Stimulated activated naive CD8-positive, alpha-beta T cell treated with anti-CD3 and anti-CD28 coated beads, Interleukin-15, Interleukin-2, amounts not matched to agents 100 ng/mL and 50 ng/mL, for 24 hours (primary cell): ENCODE results near the gene THBD.

Experiments
- H3K27ac Mint-ChIP-seq: one replicate; pipeline ENCODE4 v1.8.0; 2021; ENCODE audit warnings: mild to moderate bottlenecking, mixed read lengths
- H3K27me3 Mint-ChIP-seq: one replicate; pipeline ENCODE4 v1.8.0; 2021; ENCODE audit warnings: mixed read lengths
- H3K36me3 Mint-ChIP-seq: one replicate; pipeline ENCODE4 v1.8.0; 2021; ENCODE audit warnings: low read depth, mixed read lengths
- H3K4me1 Mint-ChIP-seq: one replicate; pipeline ENCODE4 v1.8.0; 2021; ENCODE audit warnings: low read depth, mixed read lengths
- H3K4me3 Mint-ChIP-seq: one replicate; pipeline ENCODE4 v1.8.0; 2021; ENCODE audit warnings: mild to moderate bottlenecking, mixed read lengths
- H3K9me3 Mint-ChIP-seq: one replicate; pipeline ENCODE4 v1.8.0; 2021; ENCODE audit warnings: mixed read lengths

The THBD gene

GRCh38 chr20:23087587-23088251 lies 38.2 kb upstream of the THBD start:
- Mint-ChIP-seq H3K27me3 (no peaks in the 10 kb centered on the region), H3K36me3 (no peaks in the 10 kb centered on the region), H3K4me3 (no peak overlapping the region), H3K27ac (no peak overlapping the region), H3K9me3 (no peaks in the 10 kb centered on the region), H3K4me1 (no peaks in the 10 kb centered on the region)

- H3K4me1 Mint-ChIP-seq: no peaks in the 10 kb centered on the region
- no peak overlapping the region for H3K27ac Mint-ChIP-seq
- H3K27me3 Mint-ChIP-seq: no peaks in the 10 kb centered on the region
- H3K36me3 Mint-ChIP-seq: no peaks in the 10 kb centered on the region
- no peak overlapping the region for H3K4me3 Mint-ChIP-seq
- no peaks in the 10 kb centered on the region for H3K9me3 Mint-ChIP-seq
These were observed 37.5 kb upstream of the THBD start for GRCh38 chr20:23086931-23087411.

GRCh38 chr20:23086056-23086566 lies 36.6 kb upstream of the THBD start, which contains the start of gene CD93:
TSS of gene CD93 (minus strand) at chr20:23086324. CDS start at chr20:23086192, 132 bp downstream.
- Mint-ChIP-seq H3K9me3 (no peaks in the 10 kb centered on the region), H3K4me1 (no peaks in the 10 kb centered on the region), H3K4me3 (no peak within 1 kb of the TSS), H3K27ac (no peak within 1 kb of the TSS), H3K27me3 (no peaks in the 10 kb centered on the region), H3K36me3 (no peaks in the 10 kb centered on the region)

GRCh38 chr20:23085436-23086055 lies 36.1 kb upstream of the THBD start:
- Mint-ChIP-seq H3K27me3 (no peaks in the 10 kb centered on the region), H3K4me3 (no peak overlapping the region), H3K9me3 (no peaks in the 10 kb centered on the region), H3K36me3 (no peaks in the 10 kb centered on the region), H3K4me1 (no peaks in the 10 kb centered on the region), H3K27ac (no peak overlapping the region)

- Mint-ChIP-seq H3K4me1 (no peaks in the 10 kb centered on the region), H3K27ac (no peak overlapping the region), H3K36me3 (no peaks in the 10 kb centered on the region), H3K27me3 (no peaks in the 10 kb centered on the region), H3K9me3 (no peaks in the 10 kb centered on the region), H3K4me3 (no peak overlapping the region)
These were observed 35.4 kb upstream of the THBD start for GRCh38 chr20:23084845-23085365.

- H3K27ac Mint-ChIP-seq: no peak overlapping the region
- no peaks in the 10 kb centered on the region for H3K4me1 Mint-ChIP-seq
- H3K9me3 Mint-ChIP-seq: no peaks in the 10 kb centered on the region
- no peaks in the 10 kb centered on the region for H3K36me3 Mint-ChIP-seq
- no peaks in the 10 kb centered on the region for H3K27me3 Mint-ChIP-seq
- no peak overlapping the region for H3K4me3 Mint-ChIP-seq
These were observed 34.9 kb upstream of the THBD start for GRCh38 chr20:23084282-23084844.

- Mint-ChIP-seq H3K4me3 (no peak overlapping the region), H3K9me3 (no peaks in the 10 kb centered on the region), H3K27ac (no peak overlapping the region), H3K27me3 (peaks cover 3% of the 10 kb centered on the region), H3K4me1 (no peaks in the 10 kb centered on the region), H3K36me3 (no peaks in the 10 kb centered on the region)
These were observed 34.2 kb upstream of the THBD start for GRCh38 chr20:23083553-23084220.

GRCh38 chr20:23082846-23083552 lies 33.5 kb upstream of the THBD start:
- no peaks in the 10 kb centered on the region for H3K9me3 Mint-ChIP-seq
- no peaks in the 10 kb centered on the region for H3K4me1 Mint-ChIP-seq
- peaks cover 3% of the 10 kb centered on the region for H3K27me3 Mint-ChIP-seq
- H3K27ac Mint-ChIP-seq: no peak overlapping the region
- no peak overlapping the region for H3K4me3 Mint-ChIP-seq
- H3K36me3 Mint-ChIP-seq: no peaks in the 10 kb centered on the region

- Mint-ChIP-seq H3K36me3 (no peaks in the 10 kb centered on the region), H3K4me1 (no peaks in the 10 kb centered on the region), H3K27me3 (peaks cover 3% of the 10 kb centered on the region), H3K4me3 (no peak overlapping the region), H3K27ac (no peak overlapping the region), H3K9me3 (no peaks in the 10 kb centered on the region)
These were observed 31.9 kb upstream of the THBD start for GRCh38 chr20:23081263-23081819.

- no peak overlapping the region for H3K4me3 Mint-ChIP-seq
- H3K27me3 Mint-ChIP-seq: peaks cover 3% of the 10 kb centered on the region
- H3K9me3 Mint-ChIP-seq: no peaks in the 10 kb centered on the region
- no peaks in the 10 kb centered on the region for H3K36me3 Mint-ChIP-seq
- H3K4me1 Mint-ChIP-seq: no peaks in the 10 kb centered on the region
- H3K27ac Mint-ChIP-seq: no peak overlapping the region
These were observed 31.0 kb upstream of the THBD start for GRCh38 chr20:23080521-23080920.

GRCh38 chr20:23079926-23080325 lies 30.5 kb upstream of the THBD start:
- Mint-ChIP-seq H3K27ac (no peak overlapping the region), H3K4me1 (no peaks in the 10 kb centered on the region), H3K4me3 (no peak overlapping the region), H3K27me3 (peaks cover 6% of the 10 kb centered on the region), H3K36me3 (no peaks in the 10 kb centered on the region), H3K9me3 (no peaks in the 10 kb centered on the region)

- Mint-ChIP-seq H3K9me3 (no peaks in the 10 kb centered on the region), H3K27me3 (peaks cover 6% of the 10 kb centered on the region), H3K4me3 (no peak overlapping the region), H3K4me1 (no peaks in the 10 kb centered on the region), H3K36me3 (no peaks in the 10 kb centered on the region), H3K27ac (no peak overlapping the region)
These were observed 29.5 kb upstream of the THBD start for GRCh38 chr20:23079016-23079351.

- Mint-ChIP-seq H3K36me3 (no peaks in the 10 kb centered on the region), H3K9me3 (no peaks in the 10 kb centered on the region), H3K4me3 (no peak overlapping the region), H3K27me3 (peaks cover 6% of the 10 kb centered on the region), H3K27ac (no peak overlapping the region), H3K4me1 (no peaks in the 10 kb centered on the region)
These were observed 29.0 kb upstream of the THBD start for GRCh38 chr20:23078351-23079015.

- no peak overlapping the region for H3K27ac Mint-ChIP-seq
- no peaks in the 10 kb centered on the region for H3K4me1 Mint-ChIP-seq
- H3K9me3 Mint-ChIP-seq: no peaks in the 10 kb centered on the region
- H3K27me3 Mint-ChIP-seq: peaks cover 6% of the 10 kb centered on the region
- H3K36me3 Mint-ChIP-seq: no peaks in the 10 kb centered on the region
- no peak overlapping the region for H3K4me3 Mint-ChIP-seq
These were observed 27.8 kb upstream of the THBD start for GRCh38 chr20:23077277-23077676.
